MCF 10A (cell line): Measurements from ENCODE around the gene FAM221B. TPM values are rescaled to one million over a fixed set of nuclear protein-coding genes. Genes with fewer than 3 reads are reported as not detected.

ENCODE experiments used
- BruUV-seq: library from RNA; stranded (reverse); fragments of 400-500 nt; replicated peaks from 2 replicates; lab custom pipeline; 2021; lab: Mats Ljungman, UMichigan
- CTCF ChIA-PET: fragments of 300-600 bp; sonication (Branson Sonifier 250); formaldehyde crosslinking; extraction: SDS; loops from one replicate; lab custom pipeline; 2021; ENCODE audit warnings: antibody characterized with exemption, inconsistent platforms; lab: Yijun Ruan, JAX
- POLR2A ChIA-PET: fragments of 300-600, 350-650 bp; sonication (Branson Sonifier 250); formaldehyde crosslinking; extraction: SDS; loops from one replicate; lab custom pipeline; 2020; ENCODE audit warnings: antibody characterized with exemption, inconsistent platforms; lab: Yijun Ruan, JAX
- DNase-seq: peaks from one replicate; pipeline ENCODE4 v3.0.0-alpha.2; 2018; ENCODE audit not compliant: unreplicated experiment
- H3K27ac Mint-ChIP-seq: one replicate; pipeline ENCODE4 v1.8.0; 2022; ENCODE audit warnings: mild to moderate bottlenecking, low read depth, mixed read lengths; ENCODE audit not compliant: unreplicated experiment
- H3K27me3 Mint-ChIP-seq: one replicate; pipeline ENCODE4 v1.8.0; 2022; ENCODE audit warnings: mixed read lengths; ENCODE audit not compliant: insufficient read depth, unreplicated experiment
- H3K36me3 Mint-ChIP-seq: one replicate; pipeline ENCODE4 v1.8.0; 2022; ENCODE audit warnings: mild to moderate bottlenecking, moderate library complexity, mixed read lengths; ENCODE audit not compliant: insufficient read depth, unreplicated experiment
- H3K4me1 Mint-ChIP-seq: one replicate; pipeline ENCODE4 v1.8.0; 2022; ENCODE audit warnings: mixed read lengths; ENCODE audit not compliant: insufficient read depth, unreplicated experiment
- H3K4me3 Mint-ChIP-seq: one replicate; pipeline ENCODE4 v1.8.0; 2022; ENCODE audit warnings: mild to moderate bottlenecking, moderate library complexity, mixed read lengths; ENCODE audit not compliant: unreplicated experiment
- H3K9me3 Mint-ChIP-seq: one replicate; pipeline ENCODE4 v1.8.0; 2022; ENCODE audit warnings: mixed read lengths; ENCODE audit not compliant: unreplicated experiment
- intact Hi-C: fragments of 100-400 bp; cut with micrococcal nuclease; formaldehyde crosslinking; loops from 2 replicates; pipeline ENCODE4 v1.14.1; 2022
- total RNA-seq: library from RNA; stranded (reverse); gene quantifications from 2 replicates; pipeline ENCODE4 v1.2.3, GENCODE V29; 2022
- TF ChIP-seq, protein P1 (sequence below): fragments of 200-600 bp; IDR thresholded peaks from one replicate; pipeline ENCODE4 v1.8.0; 2022; ENCODE audit warnings: antibody characterized with exemption, mild to moderate bottlenecking; ENCODE audit not compliant: unreplicated experiment

The FAM221B gene
- total RNA-seq, 1 experiment from 2014 or later, result not detected

GRCh38 chr9:35766997-35767396, 61.5 kb downstream of the FAM221B start:
- TF ChIP-seq, protein P1, sequence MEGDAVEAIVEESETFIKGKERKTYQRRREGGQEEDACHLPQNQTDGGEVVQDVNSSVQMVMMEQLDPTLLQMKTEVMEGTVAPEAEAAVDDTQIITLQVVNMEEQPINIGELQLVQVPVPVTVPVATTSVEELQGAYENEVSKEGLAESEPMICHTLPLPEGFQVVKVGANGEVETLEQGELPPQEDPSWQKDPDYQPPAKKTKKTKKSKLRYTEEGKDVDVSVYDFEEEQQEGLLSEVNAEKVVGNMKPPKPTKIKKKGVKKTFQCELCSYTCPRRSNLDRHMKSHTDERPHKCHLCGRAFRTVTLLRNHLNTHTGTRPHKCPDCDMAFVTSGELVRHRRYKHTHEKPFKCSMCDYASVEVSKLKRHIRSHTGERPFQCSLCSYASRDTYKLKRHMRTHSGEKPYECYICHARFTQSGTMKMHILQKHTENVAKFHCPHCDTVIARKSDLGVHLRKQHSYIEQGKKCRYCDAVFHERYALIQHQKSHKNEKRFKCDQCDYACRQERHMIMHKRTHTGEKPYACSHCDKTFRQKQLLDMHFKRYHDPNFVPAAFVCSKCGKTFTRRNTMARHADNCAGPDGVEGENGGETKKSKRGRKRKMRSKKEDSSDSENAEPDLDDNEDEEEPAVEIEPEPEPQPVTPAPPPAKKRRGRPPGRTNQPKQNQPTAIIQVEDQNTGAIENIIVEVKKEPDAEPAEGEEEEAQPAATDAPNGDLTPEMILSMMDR, result no peak
- BruUV-seq, result no TSS peak
- Mint-ChIP-seq H3K9me3 (no peaks in the 10 kb centered on the region), H3K27ac (no peak overlapping the region), H3K4me1 (no peaks in the 10 kb centered on the region), H3K4me3 (no peak overlapping the region), H3K36me3 (no peaks in the 10 kb centered on the region), H3K27me3 (no peaks in the 10 kb centered on the region)
- DNase-seq, result no peak
- ChIA-PET POLR2A (no interaction called here), CTCF (interaction anchor here (0.6 kb wide), 1 partner anchor 59 kb away, joined by 3 read pairs; no protein-coding TSS in a partner anchor)
- intact Hi-C loops, result no loop called here

Other genes starting within 250 kb of the FAM221B start
- gene TESK1, start 223.5 kb downstream of the FAM221B start, total RNA-seq, result 32.1 and 41.9 TPM in 2 replicates
- 1.6 and 1.8 TPM in 2 replicates for gene CD72, start 210.3 kb downstream of the FAM221B start, total RNA-seq
- gene SIT1, start 177.8 kb downstream of the FAM221B start, total RNA-seq, result not detected in 2 replicates
- 13,245 and 17,503 TPM in 2 replicates for gene RMRP, start 170.7 kb downstream of the FAM221B start, total RNA-seq
- gene CCDC107, start 170.4 kb downstream of the FAM221B start, total RNA-seq, result 10.6 and 12.5 TPM in 2 replicates
- gene ARHGEF39, start 163.5 kb downstream of the FAM221B start, total RNA-seq, result 2.9 and 5.1 TPM in 2 replicates
- gene CA9, start 154.8 kb downstream of the FAM221B start, total RNA-seq, result not detected in 2 replicates
- gene TPM2, start 138.8 kb downstream of the FAM221B start, total RNA-seq, result 161 and 207 TPM in 2 replicates
- gene TLN1, start 96.5 kb downstream of the FAM221B start, total RNA-seq, result 224 and 256 TPM in 2 replicates
- gene CREB3, start 96.1 kb downstream of the FAM221B start, total RNA-seq, result 58.7 and 66.2 TPM in 2 replicates
- gene GBA2, start 79.5 kb downstream of the FAM221B start, total RNA-seq, result 51.3 and 55.2 TPM in 2 replicates
- 33.8 and 35.8 TPM in 2 replicates for gene RGP1, start 79.4 kb downstream of the FAM221B start, total RNA-seq
- not detected in 2 replicates for gene MSMP, start 74.5 kb downstream of the FAM221B start, total RNA-seq
- gene NPR2, start 37.1 kb downstream of the FAM221B start, total RNA-seq, result 5.7 and 10.0 TPM in 2 replicates
- gene SPAG8, start 16.5 kb downstream of the FAM221B start, total RNA-seq, result 0.37 and 1.1 TPM in 2 replicates
- 45.4 and 48.2 TPM in 2 replicates for gene HINT2, start 13.7 kb downstream of the FAM221B start, total RNA-seq
- gene TMEM8B, start 496 bp upstream of the FAM221B start, total RNA-seq, result 4.6 and 7.0 TPM in 2 replicates
- not detected in 2 replicates for gene OR13J1, start 41.7 kb upstream of the FAM221B start, total RNA-seq
- gene HRCT1, start 77.5 kb upstream of the FAM221B start, total RNA-seq, result 4.4 and 6.0 TPM in 2 replicates
- 0.27 and 0.72 TPM in 2 replicates for gene SPAAR, start 80.8 kb upstream of the FAM221B start, total RNA-seq
- gene OR2S2, start 129.4 kb upstream of the FAM221B start, total RNA-seq, result not detected in 2 replicates
- gene RECK, start 208.2 kb upstream of the FAM221B start, total RNA-seq, result 3.3 and 3.7 TPM in 2 replicates